GM12892 (cell line): Measurements from ENCODE around the gene MYLK.
"Not testable (repeated sequence)": the region's sequence is repeated elsewhere in the genome, so short reads cannot be mapped to it uniquely, and the experiment has no call there.

Experiments used
- DNase-seq: peaks from one replicate; pipeline ENCODE4 v3.0.0; 2011; ENCODE audit not compliant: insufficient read length
- FAIRE-seq: peaks from 2 replicates; lab custom pipeline; 2011; peaks lifted over from hg19 to GRCh38; lab: Jason Lieb, UNC
- POLR2A ChIP-seq: IDR thresholded peaks from 2 replicates; pipeline ENCODE4 v1.6.1; 2011; ENCODE audit warnings: low read depth, low read length, control low read depth
- POLR2AphosphoS5 ChIP-seq: IDR thresholded peaks from 2 replicates; pipeline ENCODE4 v1.6.1; 2011; ENCODE audit warnings: low read depth, low read length, control low read depth
- TAF1 ChIP-seq: IDR thresholded peaks from 2 replicates; pipeline ENCODE4 v1.6.1; 2011; ENCODE audit warnings: low read depth, mild to moderate bottlenecking, control low read depth, low read length, borderline replicate concordance

MYLK gene

DNA sequence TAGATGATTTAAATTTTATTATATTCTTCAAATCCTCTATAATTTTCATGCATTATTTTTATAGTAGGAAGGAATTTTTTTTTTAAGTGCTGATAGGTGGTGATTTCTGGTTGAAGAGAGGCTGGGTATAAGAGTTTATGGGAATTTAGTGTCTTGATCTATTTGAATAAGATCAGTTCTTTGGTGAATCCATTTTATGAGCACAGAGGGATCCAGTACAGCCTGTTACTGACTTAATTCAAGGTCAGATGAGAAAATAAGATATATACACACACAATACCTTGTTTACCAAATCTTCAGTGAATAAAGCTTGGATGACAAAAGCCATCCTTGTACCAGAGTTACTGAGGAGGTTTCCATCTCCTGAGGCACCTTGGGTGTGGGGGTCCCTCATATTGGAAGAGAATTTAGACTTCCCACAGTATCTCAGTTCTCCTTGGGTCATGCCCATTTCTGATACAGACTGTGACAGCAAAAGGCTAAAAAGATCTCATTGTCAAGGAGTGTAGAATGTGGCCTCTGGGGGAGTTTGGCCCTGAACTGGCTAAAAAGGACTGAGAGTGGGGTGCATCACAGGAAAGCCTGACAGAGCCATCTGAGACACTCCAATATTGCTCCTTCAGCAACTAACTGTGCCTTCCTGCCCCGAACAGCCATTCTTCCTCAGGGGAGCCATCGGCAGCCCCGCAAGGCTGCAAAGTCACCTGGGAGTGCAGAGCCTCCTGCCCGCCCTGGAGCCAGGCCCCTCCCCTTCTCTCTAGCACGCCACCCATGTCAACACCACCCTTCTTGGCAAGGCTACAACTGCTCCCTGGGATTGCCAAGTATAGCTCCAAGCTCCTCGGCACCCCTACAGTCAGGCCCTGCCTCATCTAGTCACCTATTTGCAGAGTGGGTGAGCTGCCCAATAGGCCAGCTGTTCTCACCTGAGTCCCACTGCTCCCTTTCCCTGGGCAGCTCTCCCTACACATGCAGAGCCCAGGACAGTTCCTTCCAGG lies 256.2 kb downstream of the MYLK start:
- TF ChIP-seq POLR2AphosphoS5 (no peak), TAF1 (no peak), POLR2A (no peak)
- DNase-seq = no peak
- no peak for FAIRE-seq

- DNase-seq = no peak
- FAIRE-seq = no peak
These were observed 257.3 kb downstream of the MYLK start for GRCh38 chr3:123626881-123627280.

DNA sequence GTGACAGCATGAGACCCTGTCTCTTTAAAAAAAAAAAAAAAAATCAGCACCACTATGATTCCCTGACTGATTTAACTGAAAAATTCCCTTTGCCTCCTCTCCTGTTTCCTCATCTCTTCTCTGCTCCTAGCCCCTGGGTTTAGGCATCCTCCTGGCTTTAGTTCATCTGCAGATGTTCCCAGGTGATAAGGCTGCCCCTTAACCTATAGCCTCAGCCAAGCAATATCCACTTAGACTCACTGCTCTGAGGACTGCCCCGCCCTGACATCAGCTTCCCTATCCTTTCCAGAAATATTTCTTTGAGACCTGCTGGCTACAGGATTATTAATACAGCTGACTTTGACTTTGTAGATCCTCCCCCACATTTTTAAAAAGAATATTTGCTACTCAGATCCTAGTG lies 259.8 kb downstream of the MYLK start:
- FAIRE-seq = no peak
- TF ChIP-seq POLR2A (no peak), TAF1 (no peak), POLR2AphosphoS5 (no peak)
- no peak for DNase-seq

More at GRCh38 chr3:123626881-123627280, 257.3 kb downstream of the MYLK start:
- TF ChIP-seq POLR2AphosphoS5 (no peak), TAF1 (no peak), POLR2A (no peak)

DNA sequence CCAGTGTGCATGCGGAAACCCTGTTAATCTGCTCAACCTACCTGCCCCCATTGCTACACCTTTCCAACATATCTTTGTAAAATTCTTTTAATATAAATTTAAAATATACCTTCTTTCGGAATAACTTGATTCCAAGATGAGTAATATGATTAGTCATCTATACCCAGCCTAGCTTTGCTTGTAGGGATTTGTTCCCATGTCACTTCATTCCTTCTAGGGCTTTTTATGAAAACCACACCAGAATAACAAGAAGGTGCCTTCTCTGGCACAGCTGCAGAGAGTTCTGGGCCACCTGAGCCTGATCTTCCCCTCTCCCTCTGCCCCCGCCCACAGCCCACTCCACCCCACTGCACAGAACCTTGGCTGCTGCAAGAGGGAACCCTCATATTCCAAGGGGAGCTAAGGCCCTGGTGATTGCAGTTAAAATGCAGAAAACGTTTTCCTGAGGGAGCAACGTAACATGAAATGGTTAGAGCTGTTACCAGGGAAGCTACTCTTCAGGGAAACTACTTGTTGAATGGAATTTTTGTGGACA lies 260.7 kb downstream of the MYLK start:
- FAIRE-seq = no peak
- DNase-seq = no peak
- TF ChIP-seq POLR2A (no peak), POLR2AphosphoS5 (no peak), TAF1 (no peak)

- DNase-seq (no peak), FAIRE-seq (no peak)
- TF ChIP-seq POLR2A = no peak
- TF ChIP-seq POLR2AphosphoS5 = no peak
- TF ChIP-seq TAF1 = no peak
These were observed 261.4 kb downstream of the MYLK start for GRCh38 chr3:123622766-123623165.

- no peak for TF ChIP-seq POLR2A
- TF ChIP-seq TAF1 = no peak
- TF ChIP-seq POLR2AphosphoS5 = no peak
- DNase-seq (no peak), FAIRE-seq (no peak)
These were observed 262.3 kb downstream of the MYLK start for GRCh38 chr3:123621850-123622189.

- DNase-seq = no peak
- no peak for FAIRE-seq
- TF ChIP-seq TAF1 (no peak), POLR2AphosphoS5 (no peak), POLR2A (no peak)
These were observed 262.8 kb downstream of the MYLK start for GRCh38 chr3:123621186-123621849.

DNA sequence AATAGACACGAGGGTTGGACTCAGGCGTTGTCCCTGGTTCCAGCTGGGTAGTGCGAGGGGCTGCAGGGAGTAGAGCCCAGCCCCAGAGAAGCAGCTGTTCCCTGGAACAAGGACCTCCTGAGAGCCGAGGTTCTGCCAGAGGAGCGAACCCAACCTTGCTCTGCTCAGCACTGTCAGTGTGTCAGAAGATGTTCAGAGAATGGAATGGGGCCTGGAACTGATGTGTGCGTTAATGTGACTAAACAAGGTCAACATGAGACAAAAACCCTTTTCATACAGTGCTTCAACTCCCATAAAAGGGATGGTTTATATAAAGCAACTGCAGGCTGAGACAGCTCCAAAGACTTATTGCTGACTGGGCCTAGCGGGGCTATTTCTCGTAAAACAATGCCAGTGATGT lies 263.8 kb downstream of the MYLK start:
- TF ChIP-seq POLR2A (no peak), TAF1 (no peak), POLR2AphosphoS5 (no peak)
- FAIRE-seq (no peak), DNase-seq (no peak)

DNA sequence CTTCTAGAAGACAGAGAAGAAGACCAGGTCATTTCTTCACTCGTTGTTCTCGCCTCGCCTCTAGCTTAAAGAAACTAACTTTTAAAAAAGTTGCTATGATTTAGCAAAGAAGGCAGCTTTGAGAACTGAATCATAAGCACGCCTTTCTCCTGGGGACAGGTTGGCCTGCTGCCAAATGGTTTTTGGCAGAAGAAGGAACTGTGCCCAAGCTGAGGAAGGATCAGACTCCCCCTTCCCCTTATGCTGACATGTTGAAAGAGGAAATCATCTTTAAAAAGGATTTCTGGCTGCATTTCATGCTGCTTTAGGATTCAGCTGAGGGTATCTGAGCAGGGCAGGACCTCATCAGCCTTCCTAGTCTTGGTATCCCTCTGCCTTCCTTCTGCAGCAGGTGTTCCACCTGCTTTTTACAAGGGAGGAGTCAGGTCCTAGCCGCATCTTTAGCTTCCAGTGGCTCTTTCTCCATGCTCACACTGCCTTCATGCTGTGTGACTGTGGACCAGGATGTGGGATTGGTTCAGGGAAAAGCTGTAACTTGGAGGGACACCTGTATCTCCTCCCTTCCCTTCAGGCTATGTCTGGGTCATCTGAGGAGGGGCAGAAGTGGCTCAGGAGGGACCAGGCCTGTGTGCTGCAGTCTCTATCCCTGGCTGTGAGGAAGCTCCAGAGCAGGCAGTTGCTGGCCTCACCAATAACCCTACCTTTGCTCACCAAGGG lies 265.2 kb downstream of the MYLK start:
- TF ChIP-seq POLR2AphosphoS5 (no peak), TAF1 (no peak), POLR2A (no peak)
- no peak for FAIRE-seq
- no peak for DNase-seq

- DNase-seq = no peak
- TF ChIP-seq POLR2AphosphoS5 = no peak
- TF ChIP-seq POLR2A = no peak
- TF ChIP-seq TAF1 = no peak
- no peak for FAIRE-seq
These were observed 265.9 kb downstream of the MYLK start for GRCh38 chr3:123618076-123618708.

GRCh38 chr3:123616593-123616992 lies 267.5 kb downstream of the MYLK start:
- FAIRE-seq (no peak), DNase-seq (no peak)
- TF ChIP-seq TAF1 (no peak), POLR2A (no peak), POLR2AphosphoS5 (no peak)

DNA sequence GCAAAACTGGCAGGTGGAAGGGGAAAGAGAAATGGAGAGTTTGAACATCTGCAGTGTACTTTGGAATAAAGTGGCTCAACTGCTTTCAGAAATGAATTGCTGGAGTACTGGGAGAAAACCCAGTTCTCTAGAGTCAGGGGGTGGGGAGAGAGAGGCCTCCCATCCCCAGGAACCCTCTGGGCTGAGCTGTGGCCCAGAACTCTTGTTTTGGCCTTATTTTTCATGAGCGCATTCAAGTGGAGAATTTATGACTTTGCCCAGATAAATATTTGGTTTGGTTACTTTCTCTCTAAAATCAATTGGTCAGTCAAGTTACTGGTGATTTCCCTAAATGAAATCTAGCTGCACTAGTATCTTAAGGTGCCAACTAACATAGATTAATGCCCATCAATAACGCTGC lies 270.6 kb downstream of the MYLK start:
- DNase-seq (no peak), FAIRE-seq (no peak)
- TF ChIP-seq POLR2AphosphoS5 (no peak), POLR2A (no peak), TAF1 (no peak)

DNA sequence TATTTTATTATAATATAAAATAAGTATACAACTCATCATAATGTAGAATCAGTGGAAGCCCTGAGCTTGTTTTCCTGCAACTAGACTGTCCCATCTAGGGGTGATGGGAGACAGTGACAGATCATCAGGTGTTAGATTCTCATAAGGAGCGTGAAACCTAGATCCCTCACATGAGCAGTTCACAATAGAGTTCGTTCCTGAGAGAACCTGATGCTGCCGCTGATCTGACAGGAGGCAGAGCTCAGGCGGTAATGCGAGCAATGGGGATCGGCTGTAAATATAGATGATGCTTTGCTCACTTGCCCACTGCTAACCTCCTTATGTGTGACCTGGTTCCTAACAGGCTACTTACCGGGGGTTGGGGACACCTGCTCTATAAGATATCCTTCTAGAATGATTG lies 272.5 kb downstream of the MYLK start:
- not testable (repeated sequence) for DNase-seq, FAIRE-seq
